ENCODE results near the gene LRRTM2. TPM values are rescaled to one million over a fixed set of nuclear protein-coding genes. Genes with fewer than 3 reads are reported as not detected.
"Not testable (repeated sequence)": the region's sequence is repeated elsewhere in the genome, so short reads cannot be mapped to it uniquely, and the experiment has no call there.

LRRTM2 gene
- 1.2 TPM for total RNA-seq

DNA sequence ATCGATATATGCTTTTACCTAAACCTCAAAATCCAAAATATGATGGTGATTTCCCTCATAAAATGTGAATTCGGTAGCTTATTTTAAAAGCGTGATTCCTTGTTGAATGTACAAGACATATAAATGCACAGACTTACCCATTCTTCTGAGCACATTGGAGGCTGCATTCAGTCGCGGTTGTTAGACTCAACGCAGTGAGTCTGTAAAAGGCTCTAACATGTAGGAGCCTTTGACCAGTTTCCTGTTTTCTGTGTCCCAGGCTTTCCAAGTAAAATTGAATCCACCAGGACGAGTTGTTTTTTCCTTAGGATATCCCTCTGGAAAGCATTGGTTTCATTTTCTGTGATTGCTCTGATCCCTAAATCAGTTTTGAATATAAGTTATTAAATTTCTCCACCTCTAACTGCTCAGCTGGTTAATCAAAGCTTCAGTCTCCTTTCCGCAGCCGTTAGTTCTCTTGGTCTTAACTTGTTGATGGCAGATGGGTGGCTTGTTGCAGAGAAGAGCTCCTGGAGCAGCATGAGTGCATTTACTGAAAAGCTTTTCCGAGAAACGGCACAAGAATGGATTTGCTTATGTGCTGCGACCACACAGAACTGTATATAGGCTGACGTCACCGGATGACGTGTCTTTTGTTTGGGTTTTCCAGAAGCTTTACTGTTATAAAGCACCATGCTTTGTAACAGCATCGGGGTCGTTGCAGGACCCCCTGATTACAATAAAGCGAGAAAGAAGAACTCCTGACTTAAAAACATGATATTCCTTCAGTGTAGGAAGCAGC is at the start of gene LRRTM2:
Gene LRRTM2, minus strand, starts transcription at position 565 of the 781 bp plus-strand sequence. Its CDS starts 424 bp downstream, at position 141.
- Histone ChIP-seq H3K4me1 (peaks cover 65% of the 10 kb centered on the region), H3K9me3 (no peaks in the 10 kb centered on the region), H3K27ac (no peak within 1 kb of the TSS), H3K4me3 (no peak within 1 kb of the TSS), H3K27me3 (no peaks in the 10 kb centered on the region), H3K36me3 (no peaks in the 10 kb centered on the region)
- intact Hi-C loops (cut with DNase I) = no loop called here
- no peak for DNase-seq (ENCODE audit: extremely low spot score in 2 of 2)
- TF ChIP-seq POLR2AphosphoS5 (IDR thresholded peaks at IDR 0.05; ENCODE audit: insufficient read depth in 1 of 2, low read depth in 1 of 2) = no peak
- no peak for TF ChIP-seq POLR2A (IDR thresholded peaks at IDR 0.05)
- TF ChIP-seq CTCF (IDR thresholded peaks at IDR 0.05) = no peak

DNA sequence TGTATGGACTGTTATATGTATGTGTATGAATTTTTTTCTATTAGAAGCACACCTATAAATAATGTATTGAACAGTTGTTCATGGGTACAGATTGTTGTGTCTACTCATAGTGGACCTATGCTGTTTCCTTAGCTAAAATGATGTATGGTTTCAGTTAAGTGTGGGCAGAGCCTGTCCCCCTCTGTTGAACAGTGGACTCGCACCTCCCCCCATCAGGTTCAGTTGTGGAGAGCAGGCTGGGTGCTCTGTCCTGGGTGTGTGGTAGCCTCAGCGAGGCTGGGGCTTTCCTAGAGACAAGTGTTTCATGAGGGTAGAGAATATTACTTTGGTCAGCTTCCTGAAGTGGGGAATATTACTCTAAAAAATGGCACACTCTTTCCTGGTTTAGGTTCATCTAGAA is 47.4 kb upstream of the LRRTM2 start:
- no peaks in the 10 kb centered on the region for H3K27me3 ChIP-seq
- DNase-seq (ENCODE audit: extremely low spot score in 2 of 2) = no peak
- peaks cover 8% of the 10 kb centered on the region for H3K4me1 ChIP-seq
- peaks cover 0 to 27% of the 10 kb centered on the region in 2 donors for H3K36me3 ChIP-seq
- TF ChIP-seq CTCF (IDR thresholded peaks at IDR 0.05) (no peak), POLR2AphosphoS5 (IDR thresholded peaks at IDR 0.05; ENCODE audit: insufficient read depth in 1 of 2, low read depth in 1 of 2) (no peak)
- H3K4me3 ChIP-seq = no peak overlapping the region
- no peak overlapping the region for H3K27ac ChIP-seq
- H3K9me3 ChIP-seq = no peaks in the 10 kb centered on the region
- intact Hi-C loops (cut with DNase I) = no loop called here

DNA sequence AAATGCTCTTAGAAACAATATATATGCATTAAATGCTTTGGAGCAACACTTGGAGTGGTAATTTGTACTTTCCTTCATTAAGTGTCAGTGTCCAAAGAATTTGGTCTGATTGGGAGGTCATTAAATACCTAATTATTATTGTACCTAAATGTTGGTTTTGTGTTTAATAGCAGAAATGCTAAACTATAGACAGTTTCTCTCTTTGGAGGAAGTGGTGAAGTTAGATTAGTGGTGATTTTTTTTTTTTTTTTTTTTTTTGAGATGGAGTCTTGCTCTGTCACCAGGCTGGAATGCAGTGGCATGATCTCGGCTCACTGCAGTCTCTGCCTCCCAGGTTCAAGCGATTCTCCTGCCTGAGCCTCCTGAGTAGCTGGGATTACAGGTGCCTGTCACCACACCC is 46.2 kb upstream of the LRRTM2 start:
- H3K27ac ChIP-seq; H3K4me1 ChIP-seq; H3K27me3 ChIP-seq; intact Hi-C loops (cut with DNase I); H3K4me3 ChIP-seq; H3K9me3 ChIP-seq; DNase-seq (ENCODE audit: extremely low spot score in 2 of 2): not testable (repeated sequence)
- peaks cover 0 to 18% of the 10 kb centered on the region in 2 donors for H3K36me3 ChIP-seq

GRCh38 chr5:138920181-138920580 is 45.0 kb upstream of the LRRTM2 start:
- DNase-seq (ENCODE audit: extremely low spot score in 2 of 2) = no peak
- peaks cover 0 to 9% of the 10 kb centered on the region in 2 donors for H3K36me3 ChIP-seq
- TF ChIP-seq POLR2A (IDR thresholded peaks at IDR 0.05) = no peak
- TF ChIP-seq CTCF (IDR thresholded peaks at IDR 0.05) = no peak
- TF ChIP-seq POLR2AphosphoS5 (IDR thresholded peaks at IDR 0.05; ENCODE audit: insufficient read depth in 1 of 2, low read depth in 1 of 2) = no peak
- H3K9me3 ChIP-seq = no peaks in the 10 kb centered on the region
- H3K4me1 ChIP-seq = peaks cover 8% of the 10 kb centered on the region
- no peak overlapping the region for H3K4me3 ChIP-seq
- no peak overlapping the region for H3K27ac ChIP-seq
- H3K27me3 ChIP-seq = no peaks in the 10 kb centered on the region
- intact Hi-C loops (cut with DNase I) = no loop called here

GRCh38 chr5:138918686-138919085 is 43.6 kb upstream of the LRRTM2 start:
- Histone ChIP-seq H3K4me1 (peaks cover 8% of the 10 kb centered on the region), H3K27me3 (no peaks in the 10 kb centered on the region), H3K9me3 (no peaks in the 10 kb centered on the region), H3K36me3 (no peaks in the 10 kb centered on the region), H3K27ac (no peak overlapping the region), H3K4me3 (no peak overlapping the region)
- TF ChIP-seq POLR2A (IDR thresholded peaks at IDR 0.05) = no peak
- TF ChIP-seq CTCF (IDR thresholded peaks at IDR 0.05) = no peak
- TF ChIP-seq POLR2AphosphoS5 (IDR thresholded peaks at IDR 0.05; ENCODE audit: insufficient read depth in 1 of 2, low read depth in 1 of 2) = no peak
- DNase-seq (ENCODE audit: extremely low spot score in 2 of 2) = no peak
- intact Hi-C loops (cut with DNase I) = no loop called here

Data from vagina (tissue), 2 donors.